Medulla oblongata (tissue), 1 donor: ENCODE results near the gene ANKH.
A peak's percentile ranks its signal among the peaks of the same experiment; 100 is the strongest.

Source experiments
- DNase-seq: peaks from one replicate; pipeline ENCODE4 v3.0.0-alpha.2; 2015; ENCODE audit errors: extremely low spot score

The ANKH gene

GRCh38 chr5:14684757-14685156, 186.8 kb downstream of the ANKH start:
- DNase-seq, result no peak

- no peak for DNase-seq
Observed at GRCh38 chr5:14683906-14684455, 187.6 kb downstream of the ANKH start.

GRCh38 chr5:14681236-14681752, 190.3 kb downstream of the ANKH start:
- DNase-seq, result no peak

- DNase-seq, result no peak
Observed at GRCh38 chr5:14679595-14679994, 192.0 kb downstream of the ANKH start.

GRCh38 chr5:14678773-14679334, 192.7 kb downstream of the ANKH start:
- no peak for DNase-seq

GRCh38 chr5:14676320-14676719, 195.3 kb downstream of the ANKH start:
- DNase-seq, result no peak

GRCh38 chr5:14675865-14676300, 195.7 kb downstream of the ANKH start:
- DNase-seq, result no peak

- no peak for DNase-seq
Observed at GRCh38 chr5:14674983-14675854, 196.4 kb downstream of the ANKH start.

GRCh38 chr5:14673443-14673842, 198.1 kb downstream of the ANKH start:
- DNase-seq, result no peak

- DNase-seq, result no peak
Observed at GRCh38 chr5:14672484-14673394, 198.8 kb downstream of the ANKH start.

GRCh38 chr5:14672082-14672481, 199.5 kb downstream of the ANKH start:
- DNase-seq, result no peak

GRCh38 chr5:14671414-14671813, 200.2 kb downstream of the ANKH start:
- no peak for DNase-seq

- DNase-seq, result no peak
Observed at GRCh38 chr5:14669975-14670374, 201.6 kb downstream of the ANKH start.

- no peak for DNase-seq
Observed at GRCh38 chr5:14669415-14669814, 202.2 kb downstream of the ANKH start.

- no peak for DNase-seq
Observed at GRCh38 chr5:14668181-14668591, 203.4 kb downstream of the ANKH start.

GRCh38 chr5:14667770-14668169, 203.8 kb downstream of the ANKH start:
- no peak for DNase-seq

- no peak for DNase-seq
Observed at GRCh38 chr5:14667290-14667689, 204.3 kb downstream of the ANKH start.

GRCh38 chr5:14666357-14666756, 205.2 kb downstream of the ANKH start:
- DNase-seq, result no peak

- no peak for DNase-seq
Observed at GRCh38 chr5:14665949-14666348, 205.6 kb downstream of the ANKH start.

GRCh38 chr5:14665101-14665822, 206.3 kb downstream of the ANKH start:
- DNase-seq, result peak; percentile 75
